ENCODE measurements around the gene ZNF804B.

GRCh38 chr7:89054361-89054760, 294.9 kb downstream of the ZNF804B start:
- TF ChIP-seq ZNF8 (CRISPR knock-in tag; IDR thresholded peaks at IDR 0.05) (no peak), OSR1 (CRISPR knock-in tag; IDR thresholded peaks at IDR 0.05) (no peak), ARNTL (CRISPR knock-in tag; IDR thresholded peaks at IDR 0.05; ENCODE audit: borderline replicate concordance, low read depth) (no peak), ZFP3 (CRISPR knock-in tag; IDR thresholded peaks at IDR 0.05) (no peak), PPARA (CRISPR knock-in tag; IDR thresholded peaks at IDR 0.05; ENCODE audit: borderline replicate concordance) (no peak), PATZ1 (CRISPR knock-in tag; IDR thresholded peaks at IDR 0.05; ENCODE audit: borderline replicate concordance) (no peak)

All from SK-N-SH treated with all-trans-retinoic acid at 6 μM for 48 hours (cell line).